ENCODE data around the gene AURKAIP1.
"Not testable (repeated sequence)": the region's sequence is repeated elsewhere in the genome, so short reads cannot be mapped to it uniquely, and the experiment has no call there.

GRCh38 chr1:1412311-1412902 lies 37.4 kb upstream of the AURKAIP1 start:
- not testable (repeated sequence) for TF ChIP-seq CTCF (IDR thresholded peaks at IDR 0.05; ENCODE audit: borderline replicate concordance, extremely low read depth, low read length, poor library complexity, severe bottlenecking); EZH2 (IDR thresholded peaks at IDR 0.05; ENCODE audit: borderline replicate concordance, low read depth, low read length, severe bottlenecking)
